ENCODE measurements around the gene RAB40C.

Gene RAB40C

GRCh38 chr16:668519-669171, 78.8 kb downstream of the RAB40C start:
- DNase-seq (ENCODE audit: low spot score): no peak

GRCh38 chr16:669666-670065, 79.8 kb downstream of the RAB40C start:
- no peak for DNase-seq (ENCODE audit: low spot score)

- DNase-seq (ENCODE audit: low spot score): no peak
Measured at GRCh38 chr16:670485-671352, 80.9 kb downstream of the RAB40C start.

- no peak for DNase-seq (ENCODE audit: low spot score)
Measured at GRCh38 chr16:671353-672131, 81.7 kb downstream of the RAB40C start.

GRCh38 chr16:672371-672770, 82.5 kb downstream of the RAB40C start:
- DNase-seq (ENCODE audit: low spot score): no peak

GRCh38 chr16:672851-673250, 83.0 kb downstream of the RAB40C start:
- DNase-seq (ENCODE audit: low spot score): no peak

GRCh38 chr16:673399-673991, 83.6 kb downstream of the RAB40C start:
- DNase-seq (ENCODE audit: low spot score): no peak

- no peak for DNase-seq (ENCODE audit: low spot score)
Measured at GRCh38 chr16:674214-674881, 84.5 kb downstream of the RAB40C start.

- peak; percentile 36 for DNase-seq (ENCODE audit: low spot score)
Measured at GRCh38 chr16:674968-675883, 85.4 kb downstream of the RAB40C start, which contains the start of gene RHBDL1. Gene RHBDL1, plus strand, starts transcription at chr16:675671. Its CDS starts 120 bp downstream, at chr16:675791.

GRCh38 chr16:675884-676564, 86.2 kb downstream of the RAB40C start:
- DNase-seq (ENCODE audit: low spot score): no peak

- DNase-seq (ENCODE audit: low spot score): no peak
Measured at GRCh38 chr16:676565-676902, 86.7 kb downstream of the RAB40C start.

GRCh38 chr16:676913-677312, 87.0 kb downstream of the RAB40C start:
- DNase-seq (ENCODE audit: low spot score): no peak

- no peak for DNase-seq (ENCODE audit: low spot score)
Measured at GRCh38 chr16:677316-678190, 87.7 kb downstream of the RAB40C start.

GRCh38 chr16:678209-678857, 88.5 kb downstream of the RAB40C start:
- no peak for DNase-seq (ENCODE audit: low spot score)
